Measurements from ENCODE around the gene CCNC. TPM values are rescaled to one million over a fixed set of nuclear protein-coding genes. Genes with fewer than 3 reads are reported as not detected.

Gene CCNC
- polyA plus RNA-seq, 1 donor (not counting 4 experiments of a cell fraction or from before 2014, with no cell fraction given) = 103 TPM

DNA sequence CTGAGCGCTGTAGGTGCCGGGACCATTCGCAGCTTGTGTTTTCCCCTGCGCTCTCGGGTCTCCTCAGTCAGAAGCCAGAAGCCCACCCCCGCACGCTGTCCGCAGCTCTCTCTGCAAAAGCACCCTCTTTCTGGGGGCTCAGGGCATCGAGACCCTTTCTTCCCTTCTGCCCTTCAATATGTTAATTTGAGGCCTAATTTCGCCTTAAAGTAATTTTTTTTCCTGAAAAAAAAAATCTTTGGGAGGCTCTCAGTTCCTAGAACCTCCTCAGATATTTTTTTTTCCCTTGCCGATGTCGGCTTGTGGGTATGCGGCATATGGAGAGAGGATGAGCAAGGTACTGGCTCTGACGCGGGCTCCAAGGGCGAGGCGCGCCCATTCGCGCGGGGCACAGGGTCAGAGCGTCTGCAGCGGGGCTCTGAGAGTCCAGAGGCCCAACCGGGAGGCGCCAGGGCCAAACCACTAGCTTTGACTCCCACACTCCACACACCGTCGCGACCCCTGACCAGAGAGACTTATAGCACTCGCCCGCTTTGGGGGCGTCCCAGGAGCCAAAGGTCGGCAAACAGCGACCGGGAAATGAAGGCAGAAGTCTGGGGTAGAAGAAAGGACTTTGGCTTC, 39.1 kb upstream of the CCNC start:
- Histone ChIP-seq H3K9me1 (ENCODE audit: control insufficient read depth, extremely low read depth, insufficient read depth, low read length) (no peaks in the 10 kb centered on the region), H3K27ac (ENCODE audit: control insufficient read depth, insufficient read depth, low read length) (no peak overlapping the region), H3K36me3 (ENCODE audit: control insufficient read depth in 2 of 2, extremely low read depth in 1 of 2, insufficient read depth in 2 of 2, low read length in 2 of 2) (no peaks in the 10 kb centered on the region), H3K4me2 (ENCODE audit: control insufficient read depth, extremely low read depth, insufficient read depth, low read depth, low read length) (no peak overlapping the region), H4K20me1 (ENCODE audit: control insufficient read depth, extremely low read depth, insufficient read depth, low read length) (peaks cover 4% of the 10 kb centered on the region), H2AFZ (ENCODE audit: control insufficient read depth, low read length) (no peak overlapping the region), H3K27me3 (ENCODE audit: control insufficient read depth, extremely low read depth, insufficient read depth, low read length) (peaks cover 99% of the 10 kb centered on the region), H3K9ac (ENCODE audit: control insufficient read depth, extremely low read depth, insufficient read depth, low read length) (no peak overlapping the region), H3K9me3 (ENCODE audit: control insufficient read depth, low read depth, low read length) (no peaks in the 10 kb centered on the region), H3K79me2 (ENCODE audit: control insufficient read depth, insufficient read depth, low read length) (no peaks in the 10 kb centered on the region), H3K4me3 (ENCODE audit: control insufficient read depth in 2 of 3, extremely low read depth in 1 of 3, insufficient read depth in 2 of 3, low read depth in 1 of 3, low read length in 3 of 3) (no peak overlapping the region), H3K4me1 (ENCODE audit: control insufficient read depth, extremely low read depth, insufficient read depth, low read length) (peaks cover 6% of the 10 kb centered on the region)
- no peak for FAIRE-seq
- DNase-seq (ENCODE audit: low read depth, low spot score) = no peak
- TF ChIP-seq, protein P1, sequence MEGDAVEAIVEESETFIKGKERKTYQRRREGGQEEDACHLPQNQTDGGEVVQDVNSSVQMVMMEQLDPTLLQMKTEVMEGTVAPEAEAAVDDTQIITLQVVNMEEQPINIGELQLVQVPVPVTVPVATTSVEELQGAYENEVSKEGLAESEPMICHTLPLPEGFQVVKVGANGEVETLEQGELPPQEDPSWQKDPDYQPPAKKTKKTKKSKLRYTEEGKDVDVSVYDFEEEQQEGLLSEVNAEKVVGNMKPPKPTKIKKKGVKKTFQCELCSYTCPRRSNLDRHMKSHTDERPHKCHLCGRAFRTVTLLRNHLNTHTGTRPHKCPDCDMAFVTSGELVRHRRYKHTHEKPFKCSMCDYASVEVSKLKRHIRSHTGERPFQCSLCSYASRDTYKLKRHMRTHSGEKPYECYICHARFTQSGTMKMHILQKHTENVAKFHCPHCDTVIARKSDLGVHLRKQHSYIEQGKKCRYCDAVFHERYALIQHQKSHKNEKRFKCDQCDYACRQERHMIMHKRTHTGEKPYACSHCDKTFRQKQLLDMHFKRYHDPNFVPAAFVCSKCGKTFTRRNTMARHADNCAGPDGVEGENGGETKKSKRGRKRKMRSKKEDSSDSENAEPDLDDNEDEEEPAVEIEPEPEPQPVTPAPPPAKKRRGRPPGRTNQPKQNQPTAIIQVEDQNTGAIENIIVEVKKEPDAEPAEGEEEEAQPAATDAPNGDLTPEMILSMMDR (optimal IDR thresholded peaks at IDR 0.05 in 1 of 3, IDR thresholded peaks at IDR 0.05 in 1 of 3, conservative IDR thresholded peaks at IDR 0.05 in 1 of 3; ENCODE audit: extremely low read depth in 1 of 3, insufficient read depth in 2 of 3, low read length in 3 of 3) = no peak
- TF ChIP-seq EZH2 (IDR thresholded peaks at IDR 0.05; ENCODE audit: low read length) = no peak
- dilution Hi-C loops (cut with MboI; ENCODE audit: extremely low pct_ligation_motif_present, low sequenced_read_pairs) = no loop called here

DNA sequence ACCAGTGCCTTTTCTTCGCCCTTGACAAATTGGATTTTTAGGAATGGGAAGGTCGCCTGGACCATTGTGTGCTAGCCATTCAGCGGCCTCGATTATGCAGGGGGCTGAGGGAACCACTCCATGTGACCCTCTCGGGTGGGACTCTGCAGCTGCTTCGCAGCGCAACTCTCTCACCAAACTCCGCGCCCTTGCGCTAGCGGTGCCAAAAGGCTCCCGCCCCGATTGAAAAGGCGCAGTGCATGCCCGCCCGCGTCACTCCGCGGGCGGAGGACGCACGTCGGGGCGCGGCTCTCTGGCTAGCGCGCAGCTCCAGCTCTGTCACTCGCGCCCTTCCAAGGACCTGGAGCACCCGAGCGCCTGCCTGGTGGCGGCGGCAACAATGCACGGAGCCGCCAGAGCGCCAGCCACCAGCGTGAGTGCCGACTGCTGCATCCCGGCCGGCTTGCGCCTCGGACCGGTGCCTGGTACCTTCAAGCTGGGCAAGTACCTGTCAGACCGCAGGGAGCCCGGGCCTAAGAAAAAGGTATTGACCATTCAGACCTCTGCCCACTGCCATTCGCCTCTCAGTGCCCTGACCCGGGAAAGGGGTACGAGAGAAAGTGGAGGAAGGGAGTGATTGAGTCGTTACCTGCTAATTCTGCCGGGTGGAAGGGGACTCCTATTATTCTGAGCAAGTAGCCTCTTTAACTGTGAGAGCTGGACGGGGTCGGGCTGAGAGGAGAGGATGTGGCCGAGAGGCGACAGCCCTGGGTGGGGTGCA, 38.4 kb upstream of the CCNC start, which contains the start of gene PRDM13:
PRDM13 (plus strand) TSS at position 178 of the 760 bp plus-strand sequence; CDS start at position 380, 202 bp downstream.
- no peak for DNase-seq (ENCODE audit: low read depth, low spot score)
- Histone ChIP-seq H3K27me3 (ENCODE audit: control insufficient read depth, extremely low read depth, insufficient read depth, low read length) (peaks cover 99% of the 10 kb centered on the region), H3K79me2 (ENCODE audit: control insufficient read depth, insufficient read depth, low read length) (no peaks in the 10 kb centered on the region), H3K36me3 (ENCODE audit: control insufficient read depth in 2 of 2, extremely low read depth in 1 of 2, insufficient read depth in 2 of 2, low read length in 2 of 2) (no peaks in the 10 kb centered on the region), H2AFZ (ENCODE audit: control insufficient read depth, low read length) (no peak within 1 kb of the TSS), H3K4me3 (ENCODE audit: control insufficient read depth in 2 of 3, extremely low read depth in 1 of 3, insufficient read depth in 2 of 3, low read depth in 1 of 3, low read length in 3 of 3) (no peak within 1 kb of the TSS), H3K9ac (ENCODE audit: control insufficient read depth, extremely low read depth, insufficient read depth, low read length) (no peak within 1 kb of the TSS), H3K4me1 (ENCODE audit: control insufficient read depth, extremely low read depth, insufficient read depth, low read length) (peaks cover 6% of the 10 kb centered on the region), H3K27ac (ENCODE audit: control insufficient read depth, insufficient read depth, low read length) (no peak within 1 kb of the TSS), H3K4me2 (ENCODE audit: control insufficient read depth, extremely low read depth, insufficient read depth, low read depth, low read length) (no peak within 1 kb of the TSS), H3K9me1 (ENCODE audit: control insufficient read depth, extremely low read depth, insufficient read depth, low read length) (no peaks in the 10 kb centered on the region), H3K9me3 (ENCODE audit: control insufficient read depth, low read depth, low read length) (no peaks in the 10 kb centered on the region), H4K20me1 (ENCODE audit: control insufficient read depth, extremely low read depth, insufficient read depth, low read length) (peaks cover 4% of the 10 kb centered on the region)
- dilution Hi-C loops (cut with MboI; ENCODE audit: extremely low pct_ligation_motif_present, low sequenced_read_pairs) = no loop called here
- FAIRE-seq = no peak
- TF ChIP-seq, protein P1 (optimal IDR thresholded peaks at IDR 0.05 in 1 of 3, IDR thresholded peaks at IDR 0.05 in 1 of 3, conservative IDR thresholded peaks at IDR 0.05 in 1 of 3; ENCODE audit: extremely low read depth in 1 of 3, insufficient read depth in 2 of 3, low read length in 3 of 3) = no peak
- TF ChIP-seq EZH2 (IDR thresholded peaks at IDR 0.05; ENCODE audit: low read length) = peak; percentile 96

Measured in keratinocyte (primary cell).